Measurements from ENCODE around the gene SORBS2.

- no peak for TF ChIP-seq CTCF (IDR thresholded peaks at IDR 0.05; ENCODE audit: control extremely low read depth in 1 of 3, insufficient read depth in 1 of 3, low read depth in 1 of 3, low read length in 3 of 3)
- no peak for TF ChIP-seq POLR2AphosphoS5 (IDR thresholded peaks at IDR 0.05; ENCODE audit: low read depth, low read length)
- no peak for TF ChIP-seq BCL11A (IDR thresholded peaks at IDR 0.05; ENCODE audit: low read depth in 2 of 2, low read length in 2 of 2)
- no peak for TF ChIP-seq SIX5 (IDR thresholded peaks at IDR 0.05; ENCODE audit: low read depth, low read length)
These were observed 28.4 kb downstream of the SORBS2 start for GRCh38 chr4:185783574-185783973.
